GM19238 (cell line): ENCODE data around the gene TRIM25.
"Not testable (repeated sequence)": the region's sequence is repeated elsewhere in the genome, so short reads cannot be mapped to it uniquely, and the experiment has no call there.

Source experiments
- DNase-seq: peaks from one replicate; pipeline ENCODE4 v3.0.0; 2011; ENCODE audit warnings: low spot score; ENCODE audit not compliant: insufficient read length

The TRIM25 gene, protein sequence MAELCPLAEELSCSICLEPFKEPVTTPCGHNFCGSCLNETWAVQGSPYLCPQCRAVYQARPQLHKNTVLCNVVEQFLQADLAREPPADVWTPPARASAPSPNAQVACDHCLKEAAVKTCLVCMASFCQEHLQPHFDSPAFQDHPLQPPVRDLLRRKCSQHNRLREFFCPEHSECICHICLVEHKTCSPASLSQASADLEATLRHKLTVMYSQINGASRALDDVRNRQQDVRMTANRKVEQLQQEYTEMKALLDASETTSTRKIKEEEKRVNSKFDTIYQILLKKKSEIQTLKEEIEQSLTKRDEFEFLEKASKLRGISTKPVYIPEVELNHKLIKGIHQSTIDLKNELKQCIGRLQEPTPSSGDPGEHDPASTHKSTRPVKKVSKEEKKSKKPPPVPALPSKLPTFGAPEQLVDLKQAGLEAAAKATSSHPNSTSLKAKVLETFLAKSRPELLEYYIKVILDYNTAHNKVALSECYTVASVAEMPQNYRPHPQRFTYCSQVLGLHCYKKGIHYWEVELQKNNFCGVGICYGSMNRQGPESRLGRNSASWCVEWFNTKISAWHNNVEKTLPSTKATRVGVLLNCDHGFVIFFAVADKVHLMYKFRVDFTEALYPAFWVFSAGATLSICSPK

GRCh38 chr17:56913867-56914580 lies at the start of gene TRIM25:
TRIM25 (minus strand) TSS chr17:56914049; CDS start chr17:56913988, 61 bp downstream.
- DNase-seq: peak; percentile 90

- DNase-seq: peak; percentile 87
These were observed 47.0 kb upstream of the TRIM25 start, which contains the start of gene COIL for GRCh38 chr17:56960596-56961538. COIL (minus strand) TSS chr17:56961050; CDS start chr17:56961019, 31 bp downstream.

DNA sequence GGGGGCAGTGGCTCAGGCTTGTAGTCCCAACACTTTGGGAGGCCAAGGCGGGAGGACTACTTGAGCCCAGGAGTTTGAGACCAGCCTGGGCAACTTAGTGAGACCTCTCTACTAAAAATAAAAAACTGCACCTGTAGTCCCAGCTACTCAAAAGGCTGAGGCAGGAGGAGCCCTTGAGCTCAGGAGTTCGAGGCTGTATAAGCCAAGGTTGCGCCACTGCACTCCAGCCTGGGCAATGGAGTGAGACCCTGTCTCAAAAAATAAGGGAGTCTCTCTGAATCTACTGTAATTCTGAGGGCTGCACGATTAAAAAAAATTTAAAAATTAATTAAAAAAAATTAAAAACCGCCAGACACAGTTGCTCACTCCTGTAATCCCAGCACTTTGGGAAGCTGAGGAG lies 43.1 kb upstream of the TRIM25 start:
- no peak for DNase-seq

DNA sequence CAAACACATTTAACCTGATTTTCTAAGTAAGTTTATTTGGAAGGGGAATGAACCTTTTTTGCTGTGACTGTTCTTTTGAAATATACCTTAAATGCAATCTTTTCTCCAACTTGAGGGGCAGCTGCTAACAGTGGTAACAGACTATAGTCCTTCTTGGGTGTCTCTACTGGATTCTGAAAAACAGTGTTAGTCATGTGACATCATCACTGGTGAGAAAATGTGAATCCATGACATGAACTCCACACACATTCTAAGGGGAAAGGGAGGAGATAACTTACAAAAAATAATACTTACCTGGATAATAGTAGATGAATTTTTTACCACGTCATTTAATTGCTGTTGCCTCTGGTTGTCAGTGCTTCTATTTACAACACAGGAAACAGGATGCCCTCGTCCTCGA lies 35.7 kb upstream of the TRIM25 start:
- DNase-seq: no peak

DNA sequence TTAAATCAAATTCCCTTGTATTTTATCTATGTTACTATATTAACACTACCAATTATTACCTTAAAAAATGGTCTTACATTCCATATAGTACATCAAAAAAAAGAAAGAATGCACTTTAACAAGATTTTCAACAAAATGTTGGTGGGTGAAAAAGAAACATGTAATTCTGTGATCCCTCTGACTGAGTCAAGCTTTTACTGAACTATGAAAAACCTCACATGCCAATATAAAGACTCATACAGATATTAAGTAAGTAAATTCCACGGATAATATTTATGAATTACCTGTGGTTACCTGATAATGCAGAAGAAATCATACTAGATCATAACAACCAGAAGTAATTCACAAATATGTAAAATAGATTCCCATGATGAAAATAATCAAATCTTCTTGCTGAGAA lies 34.6 kb upstream of the TRIM25 start:
- no peak for DNase-seq

DNA sequence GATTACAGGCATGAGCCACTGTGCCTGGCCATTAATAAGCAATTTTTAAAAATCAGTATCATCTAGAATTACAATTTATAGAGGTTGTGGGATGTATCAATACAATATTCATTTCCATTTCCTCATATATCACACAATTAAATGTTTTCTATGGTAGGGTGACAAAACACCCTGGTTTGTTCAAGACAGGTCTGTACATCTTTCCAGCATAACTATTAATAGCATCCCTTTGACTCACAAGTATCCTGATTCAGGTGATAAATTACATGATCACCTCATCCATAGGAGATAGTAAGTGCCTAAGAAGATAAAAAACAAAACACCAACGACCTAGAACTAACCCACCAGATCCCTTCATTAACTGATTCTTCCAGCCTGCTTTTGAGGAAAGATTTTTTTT lies 33.9 kb upstream of the TRIM25 start:
- no peak for DNase-seq

DNA sequence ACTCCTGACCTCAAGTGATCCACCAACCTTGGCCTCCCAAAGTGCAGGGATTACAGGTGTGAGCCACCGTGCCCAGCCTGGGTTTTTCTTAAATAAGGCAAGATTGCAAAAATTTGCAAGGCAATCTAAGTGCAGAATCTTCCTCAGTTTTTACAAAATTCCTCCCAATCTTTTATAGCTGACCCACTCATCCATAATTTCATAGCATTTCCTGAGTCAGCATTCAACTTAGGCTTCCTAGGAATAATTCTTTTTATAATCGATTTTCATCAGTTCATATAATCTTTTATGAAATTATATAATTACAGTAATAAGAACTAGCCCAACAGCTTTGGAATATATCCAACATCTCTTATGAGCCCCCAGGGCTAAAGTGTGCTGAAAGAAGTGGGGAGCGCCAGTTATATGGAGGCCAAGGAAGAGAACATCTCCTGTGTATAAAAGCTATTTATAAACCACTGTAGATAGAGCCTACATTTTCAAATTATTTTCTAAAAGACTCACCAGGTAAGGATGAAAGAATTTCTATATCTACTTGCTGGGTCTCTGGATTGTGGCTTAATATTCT lies 32.2 kb upstream of the TRIM25 start:
- DNase-seq: no peak

DNA sequence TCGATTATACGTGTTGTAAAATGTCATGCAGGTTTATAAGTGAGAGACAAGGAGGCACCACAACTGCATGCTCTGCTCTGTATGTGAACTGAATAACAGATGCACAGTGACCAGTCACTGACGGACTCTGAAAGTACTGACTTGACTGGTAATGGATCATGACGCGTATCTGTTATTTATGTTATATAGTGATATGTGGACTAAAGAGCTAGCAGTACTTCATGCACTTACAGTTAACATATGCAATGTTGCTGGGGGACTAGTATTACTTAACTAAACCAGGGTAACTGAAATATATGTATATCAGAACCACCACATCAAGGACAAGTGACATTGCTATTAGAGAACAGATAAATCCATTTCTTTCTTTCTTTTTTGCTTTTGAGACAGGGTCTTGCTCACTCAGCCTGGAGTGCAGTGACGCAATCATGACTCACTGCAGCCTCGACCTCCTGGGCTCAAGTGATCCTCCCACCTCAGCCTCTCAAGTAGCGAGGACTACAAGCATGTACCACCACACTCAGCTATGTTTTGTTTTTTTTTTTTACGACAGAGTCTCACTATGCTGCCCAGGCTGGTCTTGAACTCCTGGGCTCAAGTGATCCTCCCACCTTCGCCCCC lies 29.8 kb upstream of the TRIM25 start:
- no peak for DNase-seq

GRCh38 chr17:56939869-56940484 lies 26.1 kb upstream of the TRIM25 start:
- peak; percentile 30 for DNase-seq

DNA sequence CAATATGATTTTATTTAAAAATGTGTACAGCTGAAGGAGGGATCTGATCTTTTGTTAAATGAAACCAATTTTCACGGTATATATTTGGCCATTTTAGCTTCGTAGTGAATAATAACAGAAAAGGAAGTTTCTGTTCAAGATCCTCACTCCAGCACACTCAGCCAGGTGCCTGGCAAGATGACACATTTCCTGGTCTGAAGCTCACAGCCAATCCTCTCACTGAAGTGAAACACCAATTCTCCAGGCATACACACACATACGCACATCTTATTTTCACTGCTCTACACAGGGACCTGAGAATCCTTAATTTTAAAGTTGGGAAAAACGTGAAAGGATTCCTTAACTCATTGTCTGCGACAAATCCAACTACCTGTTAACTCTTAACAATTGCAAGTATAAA lies 24.4 kb upstream of the TRIM25 start:
- not testable (repeated sequence) for DNase-seq

DNA sequence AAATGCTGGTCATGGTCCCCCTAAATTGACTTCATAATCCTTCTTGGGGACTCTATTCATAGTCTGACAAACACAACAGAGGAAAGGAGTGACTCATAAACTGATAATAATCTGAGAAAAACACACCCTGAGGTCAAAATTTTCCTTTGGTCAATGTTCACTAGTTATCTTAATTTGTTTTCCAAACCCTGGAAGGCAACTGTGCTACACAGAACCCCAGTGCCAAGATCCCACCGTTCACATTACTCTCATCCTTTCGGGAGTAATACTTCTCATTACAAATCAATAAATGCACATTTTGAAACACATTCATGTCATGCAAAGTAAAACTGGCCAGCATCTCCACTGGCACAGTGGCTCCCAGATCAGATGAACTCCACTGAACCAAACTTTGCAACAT lies 23.8 kb upstream of the TRIM25 start:
- no peak for DNase-seq

DNA sequence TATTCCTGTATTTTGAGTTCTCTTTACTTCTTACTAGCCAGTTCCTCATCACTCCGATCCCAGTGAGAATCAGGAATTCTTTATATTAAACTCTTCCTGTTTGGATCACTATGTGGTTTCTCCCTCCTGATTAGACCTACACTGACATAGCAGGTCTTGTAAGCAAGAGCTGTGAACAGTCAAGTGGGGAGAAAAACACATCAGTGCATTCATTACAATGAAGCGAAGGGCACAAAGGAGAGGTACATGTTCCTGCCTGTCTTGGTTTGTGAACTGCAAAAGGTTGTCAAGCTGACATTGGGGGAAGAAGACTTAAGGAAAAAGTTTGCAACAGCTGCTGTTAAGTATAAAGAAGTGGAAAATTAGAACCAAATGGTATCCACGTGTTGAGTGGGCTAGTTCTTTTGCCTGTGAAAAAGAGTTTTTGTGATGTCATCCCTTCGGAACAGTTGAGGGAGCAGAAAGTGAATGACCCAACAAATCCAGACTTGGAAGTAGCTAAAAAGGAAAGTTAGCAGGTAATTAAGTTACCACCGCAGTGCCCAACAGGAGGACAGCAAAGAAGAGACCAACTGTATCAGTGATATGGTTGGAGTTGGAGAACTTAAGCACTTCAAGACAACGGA lies 23.0 kb upstream of the TRIM25 start:
- no peak for DNase-seq

GRCh38 chr17:56935461-56935860 lies 21.6 kb upstream of the TRIM25 start:
- no peak for DNase-seq

- no peak for DNase-seq
These were observed 20.4 kb upstream of the TRIM25 start for GRCh38 chr17:56934280-56934679.

- no peak for DNase-seq
These were observed 20.0 kb upstream of the TRIM25 start for GRCh38 chr17:56933868-56934267.

DNA sequence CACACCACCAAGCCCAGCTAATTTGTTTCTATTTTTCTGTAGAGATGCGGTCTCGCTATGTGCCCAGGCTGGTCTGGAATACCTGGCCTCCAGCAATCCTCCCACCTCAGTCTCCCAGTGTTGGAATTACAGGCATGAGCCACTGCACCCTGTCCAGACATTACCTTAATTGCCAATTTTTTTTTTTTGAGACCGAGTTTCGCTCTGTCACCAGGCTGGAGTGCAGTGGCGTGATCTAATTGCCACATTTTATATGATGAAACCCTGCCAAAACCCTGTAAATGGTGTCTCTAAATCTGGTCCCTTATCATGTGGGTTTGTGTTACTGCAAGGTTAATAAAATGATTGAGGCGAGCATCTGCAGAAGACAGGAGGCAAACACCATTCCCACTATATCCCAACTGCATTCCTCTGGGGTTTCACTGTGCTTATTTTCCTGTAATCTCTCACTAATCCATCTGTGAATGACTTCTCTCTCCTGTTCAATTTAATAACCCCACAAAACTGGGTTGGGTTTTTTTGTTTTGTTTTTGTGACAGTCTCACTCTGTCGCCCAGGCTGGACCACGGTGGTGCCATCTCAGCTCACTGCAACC lies 19.4 kb upstream of the TRIM25 start:
- DNase-seq: no peak

DNA sequence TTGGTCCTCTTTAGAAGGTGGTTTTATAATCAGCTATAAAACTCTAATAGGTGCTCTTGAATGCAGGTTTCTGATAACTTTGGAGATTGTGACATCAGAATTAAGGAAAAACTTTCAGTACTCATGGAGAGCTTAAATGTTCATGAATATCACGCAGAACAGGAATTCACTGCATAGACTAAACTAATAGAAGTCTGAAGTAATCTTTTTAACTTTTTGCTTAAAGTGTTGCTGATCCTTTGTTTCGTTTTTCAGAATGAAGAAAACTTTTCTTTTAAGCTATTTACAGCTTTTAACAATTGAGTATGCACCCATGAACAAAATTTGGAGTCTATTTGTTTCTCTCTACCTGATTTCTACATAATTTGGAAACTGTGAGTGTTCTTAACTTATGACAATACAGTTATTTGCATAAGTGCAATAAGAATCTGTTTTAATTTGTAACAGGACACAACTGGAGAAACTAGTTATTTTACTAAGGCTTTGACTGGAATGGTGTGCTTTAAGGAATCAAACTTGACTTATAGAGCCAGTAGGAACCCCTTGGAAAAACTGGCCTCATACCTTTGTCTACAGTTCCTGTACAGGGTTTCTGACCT lies 17.0 kb upstream of the TRIM25 start:
- DNase-seq: no peak

DNA sequence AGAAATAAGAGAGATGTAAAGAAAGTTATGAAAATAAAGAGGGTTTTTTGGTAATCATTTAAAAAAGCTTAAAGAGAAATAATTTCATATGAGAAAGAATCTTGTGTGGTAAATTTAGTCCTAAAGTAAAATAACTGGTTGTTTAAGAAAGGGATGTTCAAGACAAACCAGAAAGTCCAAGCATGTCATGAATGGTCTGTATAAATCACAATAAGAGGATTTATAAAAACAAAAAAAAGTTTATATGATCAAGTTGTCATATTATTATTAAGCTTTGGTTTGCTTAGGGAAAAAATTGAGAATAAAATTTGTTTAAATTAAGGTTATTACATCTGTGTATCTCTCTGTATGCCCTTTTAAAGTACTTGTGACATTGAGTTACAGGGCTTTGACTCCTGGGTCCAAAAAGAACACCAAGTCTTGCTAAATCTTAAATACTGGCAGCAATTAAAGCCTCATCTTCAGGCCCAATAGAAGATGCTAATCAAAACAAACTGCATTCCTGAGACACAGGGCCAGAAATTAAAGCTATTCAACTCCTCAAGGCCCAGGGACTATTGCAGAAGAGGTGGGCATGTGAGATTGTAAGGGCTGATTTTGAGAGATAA lies 15.6 kb upstream of the TRIM25 start:
- no peak for DNase-seq
